ENCODE measurements around the gene ANKRD24. TPM values are rescaled to one million over a fixed set of nuclear protein-coding genes. Genes with fewer than 3 reads are reported as not detected.
"Not testable (repeated sequence)": the region's sequence is repeated elsewhere in the genome, so short reads cannot be mapped to it uniquely, and the experiment has no call there.

ANKRD24 gene
- total and polyA plus RNA-seq, 2 experiments from 2014 or later, result 3.7 to 18.0 TPM

DNA sequence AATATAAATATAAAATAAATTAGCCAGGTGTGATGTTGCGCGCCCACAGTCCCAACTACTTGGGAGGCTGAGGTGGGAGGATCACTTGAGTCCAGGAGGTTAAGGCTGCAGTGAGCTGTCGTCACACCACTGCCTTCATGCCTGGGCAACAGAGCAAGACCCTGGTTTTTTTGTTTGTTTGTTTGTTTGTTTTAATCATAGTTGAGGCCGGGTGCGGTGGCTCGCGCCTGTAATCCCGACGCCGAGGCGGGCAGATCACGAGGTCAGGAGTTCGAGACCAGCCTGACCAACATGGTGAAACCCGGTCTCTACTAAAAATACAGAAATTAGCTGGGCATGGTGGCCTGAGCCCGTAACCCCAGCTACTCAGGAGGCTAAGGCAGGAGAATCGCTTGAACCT lies 55.0 kb downstream of the ANKRD24 start:
- H3K9me3 Mint-ChIP-seq; H3K36me3 Mint-ChIP-seq (ENCODE audit: low read depth); H3K27ac ChIP-seq (ENCODE audit: low read depth); H3K4me1 ChIP-seq (ENCODE audit: insufficient read depth); H3K4me3 ChIP-seq; H3K79me2 ChIP-seq (replicated peaks; ENCODE audit: insufficient read depth); H3K27ac Mint-ChIP-seq; H3K36me3 ChIP-seq (ENCODE audit: insufficient read depth); H3K4me1 Mint-ChIP-seq; ATAC-seq; H3K4me2 ChIP-seq; H3F3A ChIP-seq (replicated peaks; ENCODE audit: low read depth); H2AFZ ChIP-seq; H3K9me2 ChIP-seq (ENCODE audit: insufficient read depth); H3K27me3 ChIP-seq (ENCODE audit: insufficient read depth); H4K20me1 ChIP-seq (replicated peaks; ENCODE audit: insufficient read depth); H3K4me3 Mint-ChIP-seq; DNase-seq (ENCODE audit: low spot score): not testable (repeated sequence)
- H3K27me3 Mint-ChIP-seq (ENCODE audit: insufficient read depth, low read depth, poor library complexity), result peaks cover 15% of the 10 kb centered on the region

DNA sequence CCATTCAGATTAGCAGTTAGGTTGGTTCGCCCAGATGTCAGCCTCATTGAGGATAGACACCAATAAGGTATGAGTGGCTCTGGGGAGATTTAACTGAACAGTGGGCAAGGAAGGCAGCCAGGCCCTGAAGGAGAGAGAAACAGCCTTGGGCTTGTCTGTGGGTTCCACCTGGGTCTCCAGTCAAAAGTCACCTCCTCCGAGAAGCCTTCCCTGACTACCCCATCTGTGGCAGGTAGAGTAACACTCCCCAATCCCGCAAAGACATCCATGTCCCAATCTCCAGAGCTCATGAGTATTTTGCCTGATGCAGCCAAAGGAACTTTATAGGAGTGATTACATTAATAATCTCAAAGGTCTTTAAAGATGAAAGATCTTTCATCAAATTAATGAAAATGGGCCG lies 56.3 kb downstream of the ANKRD24 start:
- Mint-ChIP-seq H3K4me3 (no peak overlapping the region), H3K36me3 (ENCODE audit: low read depth) (no peaks in the 10 kb centered on the region), H3K9me3 (peaks cover 12% of the 10 kb centered on the region), H3K27ac (no peak overlapping the region), H3K27me3 (ENCODE audit: insufficient read depth, low read depth, poor library complexity) (peaks cover 12% of the 10 kb centered on the region), H3K4me1 (no peaks in the 10 kb centered on the region; the same call in 2 of the 3 replicates)
- Histone ChIP-seq H2AFZ (no peak overlapping the region), H3F3A (replicated peaks; ENCODE audit: low read depth) (0 out of 2 replicates have a peak, but pooled peaks cover 3% of the 10 kb centered on the region), H3K4me1 (ENCODE audit: insufficient read depth) (no peaks in the 10 kb centered on the region), H3K36me3 (ENCODE audit: insufficient read depth) (no peaks in the 10 kb centered on the region), H3K4me2 (no peak overlapping the region), H3K9me2 (ENCODE audit: insufficient read depth) (no peaks in the 10 kb centered on the region), H3K27me3 (ENCODE audit: insufficient read depth) (no peaks in the 10 kb centered on the region), H3K79me2 (replicated peaks; ENCODE audit: insufficient read depth) (no peaks in the 10 kb centered on the region), H3K27ac (ENCODE audit: low read depth) (no peak overlapping the region), H3K4me3 (no peak overlapping the region), H4K20me1 (replicated peaks; ENCODE audit: insufficient read depth) (no peaks in the 10 kb centered on the region)
- ATAC-seq (no peak), DNase-seq (ENCODE audit: low spot score) (no peak)
- TF ChIP-seq, protein P1, sequence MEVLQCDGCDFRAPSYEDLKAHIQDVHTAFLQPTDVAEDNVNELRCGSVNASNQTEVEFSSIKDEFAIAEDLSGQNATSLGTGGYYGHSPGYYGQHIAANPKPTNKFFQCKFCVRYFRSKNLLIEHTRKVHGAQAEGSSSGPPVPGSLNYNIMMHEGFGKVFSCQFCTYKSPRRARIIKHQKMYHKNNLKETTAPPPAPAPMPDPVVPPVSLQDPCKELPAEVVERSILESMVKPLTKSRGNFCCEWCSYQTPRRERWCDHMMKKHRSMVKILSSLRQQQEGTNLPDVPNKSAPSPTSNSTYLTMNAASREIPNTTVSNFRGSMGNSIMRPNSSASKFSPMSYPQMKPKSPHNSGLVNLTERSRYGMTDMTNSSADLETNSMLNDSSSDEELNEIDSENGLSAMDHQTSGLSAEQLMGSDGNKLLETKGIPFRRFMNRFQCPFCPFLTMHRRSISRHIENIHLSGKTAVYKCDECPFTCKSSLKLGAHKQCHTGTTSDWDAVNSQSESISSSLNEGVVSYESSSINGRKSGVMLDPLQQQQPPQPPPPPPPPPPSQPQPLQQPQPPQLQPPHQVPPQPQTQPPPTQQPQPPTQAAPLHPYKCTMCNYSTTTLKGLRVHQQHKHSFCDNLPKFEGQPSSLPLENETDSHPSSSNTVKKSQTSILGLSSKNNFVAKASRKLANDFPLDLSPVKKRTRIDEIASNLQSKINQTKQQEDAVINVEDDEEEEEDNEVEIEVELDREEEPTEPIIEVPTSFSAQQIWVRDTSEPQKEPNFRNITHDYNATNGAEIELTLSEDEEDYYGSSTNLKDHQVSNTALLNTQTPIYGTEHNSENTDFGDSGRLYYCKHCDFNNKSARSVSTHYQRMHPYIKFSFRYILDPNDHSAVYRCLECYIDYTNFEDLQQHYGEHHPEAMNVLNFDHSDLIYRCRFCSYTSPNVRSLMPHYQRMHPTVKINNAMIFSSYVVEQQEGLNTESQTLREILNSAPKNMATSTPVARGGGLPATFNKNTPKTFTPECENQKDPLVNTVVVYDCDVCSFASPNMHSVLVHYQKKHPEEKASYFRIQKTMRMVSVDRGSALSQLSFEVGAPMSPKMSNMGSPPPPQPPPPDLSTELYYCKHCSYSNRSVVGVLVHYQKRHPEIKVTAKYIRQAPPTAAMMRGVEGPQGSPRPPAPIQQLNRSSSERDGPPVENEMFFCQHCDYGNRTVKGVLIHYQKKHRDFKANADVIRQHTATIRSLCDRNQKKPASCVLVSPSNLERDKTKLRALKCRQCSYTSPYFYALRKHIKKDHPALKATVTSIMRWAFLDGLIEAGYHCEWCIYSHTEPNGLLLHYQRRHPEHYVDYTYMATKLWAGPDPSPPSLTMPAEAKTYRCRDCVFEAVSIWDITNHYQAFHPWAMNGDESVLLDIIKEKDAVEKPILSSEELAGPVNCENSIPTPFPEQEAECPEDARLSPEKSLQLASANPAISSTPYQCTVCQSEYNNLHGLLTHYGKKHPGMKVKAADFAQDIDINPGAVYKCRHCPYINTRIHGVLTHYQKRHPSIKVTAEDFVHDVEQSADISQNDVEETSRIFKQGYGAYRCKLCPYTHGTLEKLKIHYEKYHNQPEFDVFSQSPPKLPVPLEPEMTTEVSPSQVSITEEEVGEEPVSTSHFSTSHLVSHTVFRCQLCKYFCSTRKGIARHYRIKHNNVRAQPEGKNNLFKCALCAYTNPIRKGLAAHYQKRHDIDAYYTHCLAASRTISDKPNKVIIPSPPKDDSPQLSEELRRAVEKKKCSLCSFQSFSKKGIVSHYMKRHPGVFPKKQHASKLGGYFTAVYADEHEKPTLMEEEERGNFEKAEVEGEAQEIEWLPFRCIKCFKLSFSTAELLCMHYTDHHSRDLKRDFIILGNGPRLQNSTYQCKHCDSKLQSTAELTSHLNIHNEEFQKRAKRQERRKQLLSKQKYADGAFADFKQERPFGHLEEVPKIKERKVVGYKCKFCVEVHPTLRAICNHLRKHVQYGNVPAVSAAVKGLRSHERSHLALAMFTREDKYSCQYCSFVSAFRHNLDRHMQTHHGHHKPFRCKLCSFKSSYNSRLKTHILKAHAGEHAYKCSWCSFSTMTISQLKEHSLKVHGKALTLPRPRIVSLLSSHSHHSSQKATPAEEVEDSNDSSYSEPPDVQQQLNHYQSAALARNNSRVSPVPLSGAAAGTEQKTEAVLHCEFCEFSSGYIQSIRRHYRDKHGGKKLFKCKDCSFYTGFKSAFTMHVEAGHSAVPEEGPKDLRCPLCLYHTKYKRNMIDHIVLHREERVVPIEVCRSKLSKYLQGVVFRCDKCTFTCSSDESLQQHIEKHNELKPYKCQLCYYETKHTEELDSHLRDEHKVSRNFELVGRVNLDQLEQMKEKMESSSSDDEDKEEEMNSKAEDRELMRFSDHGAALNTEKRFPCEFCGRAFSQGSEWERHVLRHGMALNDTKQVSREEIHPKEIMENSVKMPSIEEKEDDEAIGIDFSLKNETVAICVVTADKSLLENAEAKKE (CRISPR knock-in tag; IDR thresholded peaks at IDR 0.05), result no peak
- TF ChIP-seq, protein P2, sequence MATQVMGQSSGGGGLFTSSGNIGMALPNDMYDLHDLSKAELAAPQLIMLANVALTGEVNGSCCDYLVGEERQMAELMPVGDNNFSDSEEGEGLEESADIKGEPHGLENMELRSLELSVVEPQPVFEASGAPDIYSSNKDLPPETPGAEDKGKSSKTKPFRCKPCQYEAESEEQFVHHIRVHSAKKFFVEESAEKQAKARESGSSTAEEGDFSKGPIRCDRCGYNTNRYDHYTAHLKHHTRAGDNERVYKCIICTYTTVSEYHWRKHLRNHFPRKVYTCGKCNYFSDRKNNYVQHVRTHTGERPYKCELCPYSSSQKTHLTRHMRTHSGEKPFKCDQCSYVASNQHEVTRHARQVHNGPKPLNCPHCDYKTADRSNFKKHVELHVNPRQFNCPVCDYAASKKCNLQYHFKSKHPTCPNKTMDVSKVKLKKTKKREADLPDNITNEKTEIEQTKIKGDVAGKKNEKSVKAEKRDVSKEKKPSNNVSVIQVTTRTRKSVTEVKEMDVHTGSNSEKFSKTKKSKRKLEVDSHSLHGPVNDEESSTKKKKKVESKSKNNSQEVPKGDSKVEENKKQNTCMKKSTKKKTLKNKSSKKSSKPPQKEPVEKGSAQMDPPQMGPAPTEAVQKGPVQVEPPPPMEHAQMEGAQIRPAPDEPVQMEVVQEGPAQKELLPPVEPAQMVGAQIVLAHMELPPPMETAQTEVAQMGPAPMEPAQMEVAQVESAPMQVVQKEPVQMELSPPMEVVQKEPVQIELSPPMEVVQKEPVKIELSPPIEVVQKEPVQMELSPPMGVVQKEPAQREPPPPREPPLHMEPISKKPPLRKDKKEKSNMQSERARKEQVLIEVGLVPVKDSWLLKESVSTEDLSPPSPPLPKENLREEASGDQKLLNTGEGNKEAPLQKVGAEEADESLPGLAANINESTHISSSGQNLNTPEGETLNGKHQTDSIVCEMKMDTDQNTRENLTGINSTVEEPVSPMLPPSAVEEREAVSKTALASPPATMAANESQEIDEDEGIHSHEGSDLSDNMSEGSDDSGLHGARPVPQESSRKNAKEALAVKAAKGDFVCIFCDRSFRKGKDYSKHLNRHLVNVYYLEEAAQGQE (IDR thresholded peaks at IDR 0.05; ENCODE audit: unreplicated experiment), result no peak
- TF ChIP-seq POLR2AphosphoS5 (IDR thresholded peaks at IDR 0.05; ENCODE audit: low read depth) (no peak), ZNF114 (CRISPR knock-in tag; IDR thresholded peaks at IDR 0.05) (no peak), EZH2 (IDR thresholded peaks at IDR 0.05; ENCODE audit: low read depth, unreplicated experiment) (no peak), CREB1 (CRISPR knock-in tag; IDR thresholded peaks at IDR 0.05; ENCODE audit: low read depth) (no peak), EZH2phosphoT487 (IDR thresholded peaks at IDR 0.05; ENCODE audit: unreplicated experiment) (no peak), ZNF331 (CRISPR knock-in tag; IDR thresholded peaks at IDR 0.05; ENCODE audit: low read depth) (no peak), STAT1 (IDR thresholded peaks at IDR 0.05; ENCODE audit: unreplicated experiment) (no peak), NANOG (IDR thresholded peaks at IDR 0.05; ENCODE audit: borderline replicate concordance) (no peak), JUNB (IDR thresholded peaks at IDR 0.05; ENCODE audit: unreplicated experiment) (no peak)
- TF ChIP-seq, protein P3, sequence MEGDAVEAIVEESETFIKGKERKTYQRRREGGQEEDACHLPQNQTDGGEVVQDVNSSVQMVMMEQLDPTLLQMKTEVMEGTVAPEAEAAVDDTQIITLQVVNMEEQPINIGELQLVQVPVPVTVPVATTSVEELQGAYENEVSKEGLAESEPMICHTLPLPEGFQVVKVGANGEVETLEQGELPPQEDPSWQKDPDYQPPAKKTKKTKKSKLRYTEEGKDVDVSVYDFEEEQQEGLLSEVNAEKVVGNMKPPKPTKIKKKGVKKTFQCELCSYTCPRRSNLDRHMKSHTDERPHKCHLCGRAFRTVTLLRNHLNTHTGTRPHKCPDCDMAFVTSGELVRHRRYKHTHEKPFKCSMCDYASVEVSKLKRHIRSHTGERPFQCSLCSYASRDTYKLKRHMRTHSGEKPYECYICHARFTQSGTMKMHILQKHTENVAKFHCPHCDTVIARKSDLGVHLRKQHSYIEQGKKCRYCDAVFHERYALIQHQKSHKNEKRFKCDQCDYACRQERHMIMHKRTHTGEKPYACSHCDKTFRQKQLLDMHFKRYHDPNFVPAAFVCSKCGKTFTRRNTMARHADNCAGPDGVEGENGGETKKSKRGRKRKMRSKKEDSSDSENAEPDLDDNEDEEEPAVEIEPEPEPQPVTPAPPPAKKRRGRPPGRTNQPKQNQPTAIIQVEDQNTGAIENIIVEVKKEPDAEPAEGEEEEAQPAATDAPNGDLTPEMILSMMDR (conservative IDR thresholded peaks at IDR 0.05; ENCODE audit: low read depth in 2 of 2), result no peak
